PC-9 (cell line): ENCODE results near the gene GALNT8.

Experiments used
- EZH2 ChIP-seq: fragments of 200-600 bp; sonication (generic); IDR thresholded peaks from 2 replicates; pipeline ENCODE4 v1.8.0; 2017; ENCODE audit warnings: antibody characterized with exemption, low read depth
- TF ChIP-seq, protein P1 (sequence below): fragments of 200-600 bp; sonication (generic); conservative IDR thresholded peaks from 2 replicates; pipeline ENCODE4 v1.6.1; 2017; ENCODE audit warnings: mixed run types, antibody characterized with exemption, mild to moderate bottlenecking, moderate library complexity

DNA sequence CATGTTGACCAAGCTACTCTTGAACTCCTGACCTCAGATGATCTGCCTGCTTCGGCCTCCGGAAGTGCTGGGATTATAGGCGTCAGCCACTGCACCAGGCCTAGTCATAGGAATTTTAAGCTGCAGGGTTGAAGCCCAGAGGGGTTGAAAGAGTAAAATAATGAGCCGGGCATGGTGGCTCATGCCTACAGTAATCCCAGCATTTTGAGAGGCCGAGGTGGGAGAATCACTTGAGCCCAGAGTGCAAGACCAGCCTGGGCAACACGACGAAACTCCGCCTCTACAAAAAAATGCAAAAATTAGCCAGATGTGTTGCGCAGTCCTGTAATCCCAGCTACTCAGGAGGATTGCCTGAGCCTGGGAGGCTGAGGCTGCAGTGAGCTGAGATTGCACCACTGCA, 69.6 kb downstream of the GALNT8 start:
- TF ChIP-seq, protein P1, sequence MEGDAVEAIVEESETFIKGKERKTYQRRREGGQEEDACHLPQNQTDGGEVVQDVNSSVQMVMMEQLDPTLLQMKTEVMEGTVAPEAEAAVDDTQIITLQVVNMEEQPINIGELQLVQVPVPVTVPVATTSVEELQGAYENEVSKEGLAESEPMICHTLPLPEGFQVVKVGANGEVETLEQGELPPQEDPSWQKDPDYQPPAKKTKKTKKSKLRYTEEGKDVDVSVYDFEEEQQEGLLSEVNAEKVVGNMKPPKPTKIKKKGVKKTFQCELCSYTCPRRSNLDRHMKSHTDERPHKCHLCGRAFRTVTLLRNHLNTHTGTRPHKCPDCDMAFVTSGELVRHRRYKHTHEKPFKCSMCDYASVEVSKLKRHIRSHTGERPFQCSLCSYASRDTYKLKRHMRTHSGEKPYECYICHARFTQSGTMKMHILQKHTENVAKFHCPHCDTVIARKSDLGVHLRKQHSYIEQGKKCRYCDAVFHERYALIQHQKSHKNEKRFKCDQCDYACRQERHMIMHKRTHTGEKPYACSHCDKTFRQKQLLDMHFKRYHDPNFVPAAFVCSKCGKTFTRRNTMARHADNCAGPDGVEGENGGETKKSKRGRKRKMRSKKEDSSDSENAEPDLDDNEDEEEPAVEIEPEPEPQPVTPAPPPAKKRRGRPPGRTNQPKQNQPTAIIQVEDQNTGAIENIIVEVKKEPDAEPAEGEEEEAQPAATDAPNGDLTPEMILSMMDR: no peak
- no peak for TF ChIP-seq EZH2
